Neural cell (in vitro differentiated cells): ENCODE results near the gene ENOX1.
"Not testable (repeated sequence)": the region's sequence is repeated elsewhere in the genome, so short reads cannot be mapped to it uniquely, and the experiment has no call there.

Experiments
- CTCF ChIP-seq: fragments of 450-650 bp; IDR thresholded peaks from 2 replicates; pipeline ENCODE4 v1.5.1; 2014; ENCODE audit warnings: antibody characterized with exemption, mild to moderate bottlenecking, moderate library complexity; ENCODE audit not compliant: poor library complexity, severe bottlenecking
- EP300 ChIP-seq: fragments of 450-650 bp; conservative IDR thresholded peaks from 2 replicates; pipeline ENCODE4 v1.6.1; 2014; ENCODE audit warnings: antibody characterized with exemption, mild to moderate bottlenecking, moderate library complexity; ENCODE audit not compliant: poor library complexity, severe bottlenecking
- EZH2 ChIP-seq: fragments of 200-600, 300-800 bp; shearing (Covaris generic), sonication (generic); IDR thresholded peaks from 2 replicates; pipeline ENCODE4 v1.6.1; 2014; ENCODE audit warnings: antibody characterized with exemption, low read length, borderline replicate concordance, mild to moderate bottlenecking; ENCODE audit not compliant: insufficient read depth, poor library complexity, severe bottlenecking
- MXI1 ChIP-seq: fragments of 450-650 bp; conservative IDR thresholded peaks from 2 replicates; pipeline ENCODE4 v1.6.1; 2014; ENCODE audit warnings: antibody characterized with exemption, mild to moderate bottlenecking; ENCODE audit not compliant: poor library complexity, severe bottlenecking
- POLR2AphosphoS5 ChIP-seq: IDR thresholded peaks from 2 replicates; pipeline ENCODE4 v1.6.1; 2012
- RAD21 ChIP-seq: fragments of 450-650 bp; conservative IDR thresholded peaks from 2 replicates; pipeline ENCODE4 v1.6.1; 2014; ENCODE audit warnings: antibody characterized with exemption, mild to moderate bottlenecking, moderate library complexity
- REST ChIP-seq: IDR thresholded peaks from 2 replicates; pipeline ENCODE4 v1.6.1; 2012; ENCODE audit warnings: borderline replicate concordance
- TAF1 ChIP-seq: IDR thresholded peaks from 2 replicates; pipeline ENCODE4 v1.6.1; 2012; ENCODE audit warnings: low read depth

GRCh38 chr13:43416408-43416807 lies 370.4 kb downstream of the ENOX1 start:
- TF ChIP-seq CTCF, EP300, MXI1, REST, POLR2AphosphoS5, TAF1, EZH2, RAD21: not testable (repeated sequence)
